ENCODE data around the gene BLOC1S3. TPM values are rescaled to one million over a fixed set of nuclear protein-coding genes. Genes with fewer than 3 reads are reported as not detected.

The BLOC1S3 gene
- polyA plus RNA-seq, 1 donor (not counting 4 experiments of a cell fraction or from before 2014, with no cell fraction given): 5.1 TPM

DNA sequence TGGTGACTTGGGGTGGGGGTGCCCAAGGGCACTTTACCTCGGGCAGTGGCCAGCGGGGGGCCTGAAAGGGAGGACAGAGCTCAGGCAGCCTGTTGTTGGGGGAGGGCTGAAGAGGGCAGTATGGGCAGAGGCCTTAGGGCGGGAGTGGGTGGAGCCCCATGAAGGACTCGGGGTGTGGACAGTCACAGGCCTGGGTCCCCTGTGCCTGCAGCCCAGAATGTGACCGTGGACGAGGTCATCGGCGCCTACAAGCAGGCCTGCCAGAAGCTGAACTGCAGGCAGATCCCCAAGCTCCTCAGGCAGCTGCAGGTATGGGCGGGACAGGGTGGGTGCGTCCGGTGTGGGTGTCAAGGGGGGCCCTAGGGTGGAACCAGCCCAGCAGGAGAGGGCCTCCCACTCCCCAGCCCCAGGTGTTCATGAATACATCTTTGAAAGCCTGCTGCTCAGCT, 40.3 kb upstream of the BLOC1S3 start:
- Histone ChIP-seq H4K20me1 (ENCODE audit: control insufficient read depth, extremely low read depth, insufficient read depth, low read length) (no peaks in the 10 kb centered on the region), H3K9ac (ENCODE audit: control insufficient read depth, extremely low read depth, insufficient read depth, low read length) (no peak overlapping the region), H3K9me1 (ENCODE audit: control insufficient read depth, extremely low read depth, insufficient read depth, low read length) (peaks cover 3% of the 10 kb centered on the region), H3K36me3 (ENCODE audit: control insufficient read depth in 2 of 2, extremely low read depth in 1 of 2, insufficient read depth in 2 of 2, low read length in 2 of 2) (peaks cover 11 to 12% of the 10 kb centered on the region in 2 experiments), H2AFZ (ENCODE audit: control insufficient read depth, low read length) (no peak overlapping the region), H3K4me2 (ENCODE audit: control insufficient read depth, extremely low read depth, insufficient read depth, low read depth, low read length) (no peak overlapping the region), H3K27ac (ENCODE audit: control insufficient read depth, insufficient read depth, low read length) (no peak overlapping the region), H3K9me3 (ENCODE audit: control insufficient read depth, low read depth, low read length) (no peaks in the 10 kb centered on the region), H3K4me1 (ENCODE audit: control insufficient read depth, extremely low read depth, insufficient read depth, low read length) (no peaks in the 10 kb centered on the region), H3K4me3 (ENCODE audit: control insufficient read depth in 2 of 3, extremely low read depth in 1 of 3, insufficient read depth in 2 of 3, low read depth in 1 of 3, low read length in 3 of 3) (no peak overlapping the region), H3K79me2 (ENCODE audit: control insufficient read depth, insufficient read depth, low read length) (peaks cover 19% of the 10 kb centered on the region), H3K27me3 (ENCODE audit: control insufficient read depth, extremely low read depth, insufficient read depth, low read length) (no peaks in the 10 kb centered on the region)
- DNase-seq (ENCODE audit: low read depth, low spot score) (no peak), FAIRE-seq (no peak)
- TF ChIP-seq EZH2 (IDR thresholded peaks at IDR 0.05; ENCODE audit: low read length) (no peak), CTCF (optimal IDR thresholded peaks at IDR 0.05 in 1 of 3, IDR thresholded peaks at IDR 0.05 in 1 of 3, conservative IDR thresholded peaks at IDR 0.05 in 1 of 3; ENCODE audit: extremely low read depth in 1 of 3, insufficient read depth in 2 of 3, low read length in 3 of 3) (no peak)
- dilution Hi-C loops (cut with MboI; ENCODE audit: extremely low pct_ligation_motif_present, low sequenced_read_pairs): no loop called here

DNA sequence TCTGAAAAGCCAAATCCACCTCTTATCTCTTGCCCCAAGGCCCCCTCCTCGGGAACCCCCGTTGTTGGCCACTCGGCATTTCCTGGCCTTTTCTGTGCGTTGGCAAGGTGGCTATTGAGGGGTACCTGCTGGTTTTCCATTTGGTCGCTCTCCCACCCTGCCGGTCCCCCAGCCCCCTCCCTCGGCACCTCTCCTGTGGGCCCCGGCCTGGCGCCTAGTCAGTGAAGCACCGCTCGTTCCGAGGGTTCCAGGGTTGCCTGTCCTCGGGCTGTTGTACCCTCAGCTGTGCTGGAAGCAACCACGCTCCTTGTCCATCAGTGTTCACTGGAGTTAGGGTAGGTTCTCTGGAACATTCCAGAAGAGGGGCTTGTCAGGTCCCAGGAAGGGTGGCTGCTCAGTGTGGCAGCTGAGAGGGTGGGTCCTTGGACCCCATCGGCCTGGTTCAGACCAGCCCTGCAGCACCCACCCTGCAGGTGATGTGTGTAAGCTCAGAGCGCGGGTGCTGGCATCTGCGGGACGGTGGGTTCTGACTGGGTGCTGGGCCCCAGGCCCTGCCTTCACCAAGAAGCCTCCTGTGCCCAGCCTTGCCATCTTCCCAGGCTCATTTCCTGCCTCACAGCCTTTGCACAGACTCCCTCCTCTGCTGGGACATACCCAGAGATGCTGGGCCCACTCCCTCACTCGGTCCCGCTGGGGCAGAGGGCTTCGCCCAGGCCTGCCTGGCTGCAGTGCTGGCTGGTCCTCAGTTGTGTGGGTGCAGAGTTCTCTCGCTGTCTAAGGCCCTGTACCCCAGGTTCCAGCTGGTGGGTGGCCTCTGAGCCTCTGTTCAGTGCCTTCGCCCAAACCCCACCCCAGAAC, 39.1 kb upstream of the BLOC1S3 start:
- no peak overlapping the region for H3K27ac ChIP-seq (ENCODE audit: control insufficient read depth, insufficient read depth, low read length)
- no peaks in the 10 kb centered on the region for H3K4me1 ChIP-seq (ENCODE audit: control insufficient read depth, extremely low read depth, insufficient read depth, low read length)
- H3K4me3 ChIP-seq (ENCODE audit: control insufficient read depth in 2 of 3, extremely low read depth in 1 of 3, insufficient read depth in 2 of 3, low read depth in 1 of 3, low read length in 3 of 3): no peak overlapping the region
- H3K79me2 ChIP-seq (ENCODE audit: control insufficient read depth, insufficient read depth, low read length): peaks cover 17% of the 10 kb centered on the region
- TF ChIP-seq EZH2 (IDR thresholded peaks at IDR 0.05; ENCODE audit: low read length): no peak
- no peak for TF ChIP-seq CTCF (optimal IDR thresholded peaks at IDR 0.05 in 1 of 3, IDR thresholded peaks at IDR 0.05 in 1 of 3, conservative IDR thresholded peaks at IDR 0.05 in 1 of 3; ENCODE audit: extremely low read depth in 1 of 3, insufficient read depth in 2 of 3, low read length in 3 of 3)
- FAIRE-seq (no peak), DNase-seq (ENCODE audit: low read depth, low spot score) (no peak)
- H3K4me2 ChIP-seq (ENCODE audit: control insufficient read depth, extremely low read depth, insufficient read depth, low read depth, low read length): no peak overlapping the region
- no peak overlapping the region for H3K9ac ChIP-seq (ENCODE audit: control insufficient read depth, extremely low read depth, insufficient read depth, low read length)
- no peak overlapping the region for H2AFZ ChIP-seq (ENCODE audit: control insufficient read depth, low read length)
- dilution Hi-C loops (cut with MboI; ENCODE audit: extremely low pct_ligation_motif_present, low sequenced_read_pairs): no loop called here
- no peaks in the 10 kb centered on the region for H4K20me1 ChIP-seq (ENCODE audit: control insufficient read depth, extremely low read depth, insufficient read depth, low read length)
- peaks cover 3% of the 10 kb centered on the region for H3K9me1 ChIP-seq (ENCODE audit: control insufficient read depth, extremely low read depth, insufficient read depth, low read length)
- no peaks in the 10 kb centered on the region for H3K27me3 ChIP-seq (ENCODE audit: control insufficient read depth, extremely low read depth, insufficient read depth, low read length)
- no peaks in the 10 kb centered on the region for H3K9me3 ChIP-seq (ENCODE audit: control insufficient read depth, low read depth, low read length)
- H3K36me3 ChIP-seq (ENCODE audit: control insufficient read depth in 2 of 2, extremely low read depth in 1 of 2, insufficient read depth in 2 of 2, low read length in 2 of 2): peaks cover 11 to 14% of the 10 kb centered on the region in 2 experiments

Data from keratinocyte (primary cell).